Measurements from ENCODE around the gene DNAH7.

Gene DNAH7

DNA sequence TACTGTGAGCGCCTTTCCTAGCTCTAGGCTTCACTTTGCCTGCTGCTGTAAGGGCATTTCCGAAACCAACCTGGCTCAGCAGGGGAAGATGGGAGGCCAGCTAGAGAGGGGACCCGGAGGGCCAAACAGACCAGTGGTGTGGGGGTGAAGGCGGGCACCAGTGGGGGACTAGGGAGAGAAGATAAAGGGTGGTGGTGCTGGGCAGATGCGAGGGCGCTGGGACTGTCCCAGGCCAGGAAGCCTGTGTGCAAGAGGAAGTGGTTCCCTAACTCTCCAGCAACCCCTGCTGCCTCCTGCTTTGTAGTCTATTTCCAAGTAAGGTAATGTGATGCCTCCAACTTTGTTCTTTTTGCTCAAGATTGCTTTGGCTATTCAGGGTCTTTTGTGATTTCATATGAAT lies 73.1 kb downstream of the DNAH7 start:
- no peak overlapping the region for H3K4me3 ChIP-seq (IDR thresholded peaks at IDR 0.05; ENCODE audit: insufficient read depth, low read depth, low read length)
- no peaks in the 10 kb centered on the region for H3K79me2 ChIP-seq (ENCODE audit: insufficient read depth, low read depth)
- H3K27me3 ChIP-seq (ENCODE audit: insufficient read depth, low read depth), result no peaks in the 10 kb centered on the region
- TF ChIP-seq, protein P1, sequence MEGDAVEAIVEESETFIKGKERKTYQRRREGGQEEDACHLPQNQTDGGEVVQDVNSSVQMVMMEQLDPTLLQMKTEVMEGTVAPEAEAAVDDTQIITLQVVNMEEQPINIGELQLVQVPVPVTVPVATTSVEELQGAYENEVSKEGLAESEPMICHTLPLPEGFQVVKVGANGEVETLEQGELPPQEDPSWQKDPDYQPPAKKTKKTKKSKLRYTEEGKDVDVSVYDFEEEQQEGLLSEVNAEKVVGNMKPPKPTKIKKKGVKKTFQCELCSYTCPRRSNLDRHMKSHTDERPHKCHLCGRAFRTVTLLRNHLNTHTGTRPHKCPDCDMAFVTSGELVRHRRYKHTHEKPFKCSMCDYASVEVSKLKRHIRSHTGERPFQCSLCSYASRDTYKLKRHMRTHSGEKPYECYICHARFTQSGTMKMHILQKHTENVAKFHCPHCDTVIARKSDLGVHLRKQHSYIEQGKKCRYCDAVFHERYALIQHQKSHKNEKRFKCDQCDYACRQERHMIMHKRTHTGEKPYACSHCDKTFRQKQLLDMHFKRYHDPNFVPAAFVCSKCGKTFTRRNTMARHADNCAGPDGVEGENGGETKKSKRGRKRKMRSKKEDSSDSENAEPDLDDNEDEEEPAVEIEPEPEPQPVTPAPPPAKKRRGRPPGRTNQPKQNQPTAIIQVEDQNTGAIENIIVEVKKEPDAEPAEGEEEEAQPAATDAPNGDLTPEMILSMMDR (conservative IDR thresholded peaks at IDR 0.05; ENCODE audit: low read depth, low read length), result no peak
- no peak overlapping the region for H3K27ac ChIP-seq
- no peaks in the 10 kb centered on the region for H3K36me3 ChIP-seq (ENCODE audit: insufficient read depth)
- H3K4me1 ChIP-seq (ENCODE audit: low read depth, poor library complexity, severe bottlenecking), result no peaks in the 10 kb centered on the region
- H2AFZ ChIP-seq (ENCODE audit: low read depth), result no peak overlapping the region
- no peaks in the 10 kb centered on the region for H4K20me1 ChIP-seq (ENCODE audit: insufficient read depth)
- no peak overlapping the region for H3K9ac ChIP-seq
- no peak overlapping the region for H3K4me2 ChIP-seq

DNA sequence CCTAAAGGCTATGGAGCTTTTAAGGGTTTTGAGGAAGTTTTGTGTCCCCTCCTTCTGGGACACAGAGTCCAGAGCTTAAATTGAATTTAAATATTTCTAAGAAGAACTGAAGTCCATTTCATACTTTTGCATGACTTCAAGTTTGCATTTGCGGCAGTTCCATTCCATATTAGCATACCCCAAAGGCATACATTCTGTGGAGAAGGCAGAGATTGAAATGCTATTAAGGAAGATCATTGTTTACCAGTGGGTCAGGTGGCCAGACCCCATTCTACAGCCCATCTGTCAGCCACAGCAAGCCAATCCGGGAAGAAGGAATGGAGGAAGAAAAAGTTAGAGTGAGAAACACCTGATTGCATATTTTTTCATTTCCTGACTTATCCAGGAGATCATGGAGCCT lies 75.0 kb downstream of the DNAH7 start:
- H3K9ac ChIP-seq, result no peak overlapping the region
- TF ChIP-seq, protein P1 (conservative IDR thresholded peaks at IDR 0.05; ENCODE audit: low read depth, low read length), result no peak
- no peak overlapping the region for H3K27ac ChIP-seq
- no peak overlapping the region for H3K4me3 ChIP-seq (IDR thresholded peaks at IDR 0.05; ENCODE audit: insufficient read depth, low read depth, low read length)
- no peaks in the 10 kb centered on the region for H3K36me3 ChIP-seq (ENCODE audit: insufficient read depth)
- H2AFZ ChIP-seq (ENCODE audit: low read depth), result no peak overlapping the region
- no peaks in the 10 kb centered on the region for H3K4me1 ChIP-seq (ENCODE audit: low read depth, poor library complexity, severe bottlenecking)
- H3K4me2 ChIP-seq, result no peak overlapping the region
- no peaks in the 10 kb centered on the region for H4K20me1 ChIP-seq (ENCODE audit: insufficient read depth)
- no peaks in the 10 kb centered on the region for H3K27me3 ChIP-seq (ENCODE audit: insufficient read depth, low read depth)
- H3K79me2 ChIP-seq (ENCODE audit: insufficient read depth, low read depth), result no peaks in the 10 kb centered on the region

DNA sequence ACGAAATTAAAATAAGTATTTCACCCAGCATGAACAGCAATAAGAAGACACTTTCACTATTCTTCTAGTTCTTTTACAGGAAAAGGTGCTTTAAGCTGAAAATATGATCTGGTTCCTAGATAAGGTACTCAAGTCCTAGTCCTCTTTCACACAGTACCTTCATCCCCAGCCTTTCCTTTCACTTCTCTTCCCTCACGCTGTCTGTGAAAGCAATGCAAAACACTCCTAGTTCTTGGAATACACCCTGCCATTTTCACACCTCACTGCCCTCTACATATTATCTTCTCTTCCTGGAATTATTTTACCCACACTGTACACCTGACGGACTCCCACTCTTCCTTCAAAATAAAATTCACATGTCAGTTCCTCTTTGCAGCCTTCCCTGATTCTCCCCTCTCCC lies 82.9 kb downstream of the DNAH7 start:
- no peak overlapping the region for H3K4me2 ChIP-seq
- H3K4me1 ChIP-seq (ENCODE audit: low read depth, poor library complexity, severe bottlenecking), result no peaks in the 10 kb centered on the region
- no peaks in the 10 kb centered on the region for H4K20me1 ChIP-seq (ENCODE audit: insufficient read depth)
- TF ChIP-seq, protein P1 (conservative IDR thresholded peaks at IDR 0.05; ENCODE audit: low read depth, low read length), result no peak
- H3K9ac ChIP-seq, result no peak overlapping the region
- H3K36me3 ChIP-seq (ENCODE audit: insufficient read depth), result no peaks in the 10 kb centered on the region
- H2AFZ ChIP-seq (ENCODE audit: low read depth), result no peak overlapping the region
- H3K79me2 ChIP-seq (ENCODE audit: insufficient read depth, low read depth), result no peaks in the 10 kb centered on the region
- H3K27me3 ChIP-seq (ENCODE audit: insufficient read depth, low read depth), result no peaks in the 10 kb centered on the region
- H3K4me3 ChIP-seq (IDR thresholded peaks at IDR 0.05; ENCODE audit: insufficient read depth, low read depth, low read length), result no peak overlapping the region
- H3K27ac ChIP-seq, result no peak overlapping the region

DNA sequence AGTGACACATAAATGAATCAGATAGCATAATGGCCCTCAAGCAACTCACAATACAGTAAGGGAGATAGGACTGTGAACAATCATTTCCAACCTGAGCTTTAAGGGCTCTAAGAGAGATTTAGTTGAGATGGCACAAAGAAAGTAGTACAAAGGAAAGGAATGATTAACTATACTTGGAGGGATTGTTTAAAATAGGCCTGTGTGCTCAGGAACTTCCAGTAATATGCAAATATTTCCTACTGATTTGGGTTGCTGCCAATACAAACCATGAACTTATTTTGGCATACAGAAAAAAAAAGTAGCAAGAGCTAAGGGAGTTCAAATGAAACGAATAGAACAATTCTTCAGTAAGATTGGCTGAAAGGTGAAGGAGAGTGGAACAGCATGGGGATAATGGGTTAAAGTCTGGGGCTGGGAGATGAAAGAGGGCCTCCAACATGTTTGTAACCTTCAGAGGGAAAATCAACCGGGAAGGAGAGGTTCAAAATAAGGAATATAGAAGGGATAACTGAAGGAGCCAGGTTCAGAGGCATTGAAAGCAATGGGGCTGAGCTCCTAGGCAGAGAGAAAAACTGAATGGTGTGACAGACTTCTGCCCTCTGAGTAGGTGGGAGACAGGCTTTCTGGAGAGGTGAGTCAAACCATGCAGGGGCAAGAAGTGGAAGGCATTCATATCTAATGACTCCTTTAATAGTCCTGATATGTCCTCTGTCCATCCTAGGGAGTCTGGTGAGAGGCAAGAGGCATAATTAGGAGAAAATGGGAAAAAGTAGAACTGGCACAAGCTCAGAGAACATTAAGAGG lies 83.5 kb downstream of the DNAH7 start:
- Histone ChIP-seq H4K20me1 (ENCODE audit: insufficient read depth) (no peaks in the 10 kb centered on the region), H3K27ac (no peak overlapping the region)
- TF ChIP-seq, protein P1 (conservative IDR thresholded peaks at IDR 0.05; ENCODE audit: low read depth, low read length), result no peak

More for the DNA sequence above, 83.5 kb downstream of the DNAH7 start:
- no peak overlapping the region for H3K4me3 ChIP-seq (IDR thresholded peaks at IDR 0.05; ENCODE audit: insufficient read depth, low read depth, low read length)
- no peaks in the 10 kb centered on the region for H3K79me2 ChIP-seq (ENCODE audit: insufficient read depth, low read depth)
- H3K4me2 ChIP-seq, result no peak overlapping the region
- no peaks in the 10 kb centered on the region for H3K36me3 ChIP-seq (ENCODE audit: insufficient read depth)
- H3K4me1 ChIP-seq (ENCODE audit: low read depth, poor library complexity, severe bottlenecking), result no peaks in the 10 kb centered on the region
- H2AFZ ChIP-seq (ENCODE audit: low read depth), result no peak overlapping the region
- no peak overlapping the region for H3K9ac ChIP-seq
- H3K27me3 ChIP-seq (ENCODE audit: insufficient read depth, low read depth), result no peaks in the 10 kb centered on the region
